Ovary (tissue), 9 donors: ENCODE measurements around the gene NCMAP. TPM values are rescaled to one million over a fixed set of nuclear protein-coding genes. Genes with fewer than 3 reads are reported as not detected.

Experiments
- DNase-seq, 5 donors: peaks; one replicate each; pipeline ENCODE4 v3.0.0-alpha.2; 2019 to 2020
- H3K27ac ChIP-seq, 2 donors: fragments of 200-600 bp; one replicate each; pipeline versions ENCODE4 v1.5.1 to v1.8.0; 2019 to 2022
- H3K27me3 ChIP-seq: fragments of 200-600 bp; one replicate; pipeline ENCODE4 v1.8.0; 2022
- H3K36me3 ChIP-seq: fragments of 200-600 bp; sonication (generic); one replicate; pipeline ENCODE4 v1.5.1; 2019
- H3K4me1 ChIP-seq: one replicate; pipeline ENCODE4 v1.8.1; 2013; ENCODE audit warnings: mild to moderate bottlenecking, moderate library complexity; ENCODE audit not compliant: insufficient read depth
- H3K4me3 ChIP-seq: fragments of 200-600 bp; sonication (generic); one replicate; pipeline ENCODE4 v1.5.1; 2017
- H3K9me3 ChIP-seq, 2 donors: fragments of 200-600 bp in 1 of 2; sonication (generic) in 1 of 2; one replicate each; pipeline versions ENCODE4 v1.5.1 to v1.8.1; 2013 to 2019; ENCODE audit warnings: mild to moderate bottlenecking in 1 of 2, moderate library complexity in 1 of 2
- CTCF ChIP-seq, 3 donors: fragments of 450-650 bp in 2 of 3; fragments of 200-600 bp in 1 of 3; IDR thresholded peaks; one replicate each; pipeline versions ENCODE4 v1.5.1 to v1.8.0; 2016 to 2022; ENCODE audit warnings: antibody characterized with exemption in 3 of 3, mild to moderate bottlenecking in 1 of 3
- EP300 ChIP-seq: sonication (generic); formaldehyde crosslinking; IDR thresholded peaks from one replicate; pipeline ENCODE4 v1.6.1; 2017; ENCODE audit warnings: antibody characterized with exemption
- POLR2A ChIP-seq: fragments of 450-650 bp; IDR thresholded peaks from one replicate; pipeline ENCODE4 v1.6.1; 2017; ENCODE audit warnings: antibody characterized with exemption, mild to moderate bottlenecking, moderate library complexity
- WGBS, 3 donors: extraction: QIAGEN DNeasy Blood & Tissue Kit in 1 of 3; methylation state at CpG; one replicate each; pipeline versions ENCODE4 v1.1.5 to v1.1.7; 2013 to 2017; 5-methylcytosine and 5-hydroxymethylcytosine counted together
- intact Hi-C, 4 donors: fragments of 100-400 bp; cut with DNase I; formaldehyde crosslinking; loops; one replicate each; pipeline versions ENCODE4 v1.11.0 to v1.15.1; 2022 to 2023
- polyA plus RNA-seq, 2 donors: library from polyadenylated mRNA; stranded (reverse); fragments of 200-250 nt in 1 of 2; fragments of 350-450 nt in 1 of 2; fragmentation: Illumina TruSeq in 1 of 2; extraction: RNeasy Lipid Tissue Mini Kit (QIAGEN cat#74804) in 1 of 2; gene quantifications; one replicate each; pipeline ENCODE4 v1.2.3, GENCODE V29; 2013 to 2014
- total RNA-seq, 7 donors: library from RNA; depleted of rRNA in 2 of 7; stranded (reverse); fragments of >200 nt in 2 of 7; fragmentation: NEBNext Ultra II Directional in 3 of 7; extraction: Animal tissue kit (Norgen Biotek cat#: 25700) in 3 of 7; gene quantifications; one replicate each; pipeline versions ENCODE4 v1.1.0 to v1.2.4, GENCODE V29; 2016 to 2023
- donor health status: DM: no; HTN: no; CAD: no; lungs with moderate emphysema.
- donor health status: DM: no; HTN: no; CAD: no.
- donor health status: Bipolar disorder and iron deficiency.
- donor health status: DM: yes; HTN: yes; CAD: no.
- donor health status: DM: no; HTN: no; CAD: no.
- donor health status: DM: yes; HTN: yes; CAD: no.

NCMAP gene
- total and polyA plus RNA-seq, 9 donors = 0.01 to 0.83 (median 0.40) TPM; not detected in 2

- WGBS, 3 donors = 80 to 82% (median 81%) methylated on average over 5 of the region's 5 CpGs
- Histone ChIP-seq H3K36me3 (no peaks in the 10 kb centered on the region), H3K27ac (no peak overlapping the region), H3K9me3 (no peaks in the 10 kb centered on the region), H3K4me1 (no peaks in the 10 kb centered on the region), H3K27me3 (no peaks in the 10 kb centered on the region), H3K4me3 (no peak overlapping the region)
- intact Hi-C loops = no loop called here
- no peak for TF ChIP-seq EP300
- no peak for TF ChIP-seq POLR2A
- TF ChIP-seq CTCF (IDR thresholded peaks at IDR 0.05) = no peak
- no peak for DNase-seq
These were observed 65.2 kb downstream of the NCMAP start for GRCh38 chr1:24621121-24621520.

GRCh38 chr1:24622218-24622617 is 66.3 kb downstream of the NCMAP start:
- H3K4me3 ChIP-seq = no peak overlapping the region
- WGBS, 3 donors = 4 to 8% (median 6%) methylated on average over 4 of the region's 4 CpGs
- no peaks in the 10 kb centered on the region for H3K4me1 ChIP-seq
- H3K27ac ChIP-seq = no peak overlapping the region
- no peak for DNase-seq
- TF ChIP-seq CTCF (IDR thresholded peaks at IDR 0.05) (no peak), POLR2A (no peak), EP300 (no peak)
- no peaks in the 10 kb centered on the region for H3K9me3 ChIP-seq
- no peaks in the 10 kb centered on the region for H3K27me3 ChIP-seq
- no peaks in the 10 kb centered on the region for H3K36me3 ChIP-seq
- intact Hi-C loops = no loop called here

GRCh38 chr1:24632832-24633175 is 76.9 kb downstream of the NCMAP start:
- TF ChIP-seq CTCF (IDR thresholded peaks at IDR 0.05) = no peak
- TF ChIP-seq EP300 = no peak
- no peak for TF ChIP-seq POLR2A
- no peak overlapping the region for H3K27ac ChIP-seq
- no peaks in the 10 kb centered on the region for H3K4me1 ChIP-seq
- intact Hi-C loops = loop anchor here in 3 of 4 donors (5.0 to 10.0 kb wide), 3 partner anchors 428 to 438 kb away; no protein-coding TSS in a partner anchor
- H3K36me3 ChIP-seq = no peaks in the 10 kb centered on the region
- no peak overlapping the region for H3K4me3 ChIP-seq
- H3K27me3 ChIP-seq = no peaks in the 10 kb centered on the region
- WGBS, 3 donors = 89 to 94% (median 90%) methylated on average over 1 of the region's 1 CpG
- no peak for DNase-seq
- no peaks in the 10 kb centered on the region for H3K9me3 ChIP-seq

GRCh38 chr1:24635195-24635843 is 79.4 kb downstream of the NCMAP start:
- Histone ChIP-seq H3K4me3 (no peak overlapping the region), H3K9me3 (no peaks in the 10 kb centered on the region), H3K36me3 (no peaks in the 10 kb centered on the region), H3K27me3 (no peaks in the 10 kb centered on the region), H3K27ac (no peak overlapping the region), H3K4me1 (no peaks in the 10 kb centered on the region)
- DNase-seq = no peak
- WGBS, 3 donors = 7 to 12% (median 8%) methylated on average over 4 of the region's 4 CpGs
- intact Hi-C loops = loop anchor here in 2 of 4 donors (10.0 kb wide), 2 partner anchors 431 to 441 kb away; no protein-coding TSS in a partner anchor
- TF ChIP-seq EP300 (no peak), POLR2A (no peak), CTCF (IDR thresholded peaks at IDR 0.05) (no peak)
